GM23248 (cell line): Measurements from ENCODE around the gene CD6. TPM values are rescaled to one million over a fixed set of nuclear protein-coding genes. Genes with fewer than 3 reads are reported as not detected.

ENCODE experiments used
- DNase-seq: peaks from one replicate; pipeline ENCODE4 v3.0.0-alpha.2; 2015
- H2AFZ ChIP-seq: fragments of 200-600 bp; sonication (generic); 2 replicates; pipeline ENCODE4 v1.6.1; 2016; ENCODE audit warnings: antibody characterized with exemption
- H3F3A ChIP-seq: fragments of 200-600 bp; sonication (generic); 2 replicates; pipeline ENCODE4 v1.6.1; 2016; ENCODE audit warnings: mild to moderate bottlenecking, antibody characterized with exemption, mixed run types; ENCODE audit not compliant: insufficient read depth
- H3K27ac ChIP-seq: fragments of 200-600 bp; sonication (generic); 2 replicates; pipeline ENCODE4 v1.5.1; 2016; ENCODE audit warnings: mild to moderate bottlenecking
- H3K27me3 ChIP-seq: fragments of 200-600 bp; sonication (generic); replicated peaks from 2 replicates; pipeline ENCODE4 v1.6.1; 2016; ENCODE audit warnings: mild to moderate bottlenecking; ENCODE audit not compliant: insufficient read depth
- H3K36me3 ChIP-seq: fragments of 200-600 bp; sonication (generic); 2 replicates; pipeline ENCODE4 v1.6.1; 2016; ENCODE audit warnings: low read depth, mild to moderate bottlenecking
- H3K4me1 ChIP-seq: fragments of 200-600 bp; sonication (generic); 2 replicates; pipeline ENCODE4 v1.6.1; 2016; ENCODE audit warnings: mild to moderate bottlenecking; ENCODE audit not compliant: insufficient read depth
- H3K4me2 ChIP-seq: fragments of 200-600 bp; sonication (generic); one replicate; pipeline ENCODE4 v1.6.1; 2016; ENCODE audit warnings: mild to moderate bottlenecking; ENCODE audit not compliant: unreplicated experiment
- H3K4me3 ChIP-seq: fragments of 200-600 bp; sonication (generic); 2 replicates; pipeline ENCODE4 v1.5.1; 2016; ENCODE audit warnings: mild to moderate bottlenecking
- H3K79me2 ChIP-seq: fragments of 200-600 bp; sonication (generic); 2 replicates; pipeline ENCODE4 v1.6.1; 2016; ENCODE audit warnings: mild to moderate bottlenecking; ENCODE audit not compliant: insufficient read depth
- H3K9ac ChIP-seq: fragments of 200-600 bp; sonication (generic); 2 replicates; pipeline ENCODE4 v1.6.1; 2016; ENCODE audit warnings: mild to moderate bottlenecking
- H3K9me2 ChIP-seq: fragments of 200-600 bp; sonication (generic); 2 replicates; pipeline ENCODE4 v1.6.1; 2016; ENCODE audit warnings: mixed run types, mild to moderate bottlenecking, moderate library complexity; ENCODE audit not compliant: insufficient read depth
- H3K9me3 ChIP-seq: fragments of 200-600 bp; sonication (generic); one replicate; pipeline ENCODE4 v1.6.1; 2017; ENCODE audit warnings: low read depth
- H4K20me1 ChIP-seq: fragments of 200-600 bp; sonication (generic); 2 replicates; pipeline ENCODE4 v1.6.0; 2016; ENCODE audit not compliant: insufficient read depth
- EZH2 ChIP-seq: fragments of 200-600 bp; sonication (generic); IDR thresholded peaks from 2 replicates; pipeline ENCODE4 v1.6.1; 2018; ENCODE audit warnings: antibody characterized with exemption, mild to moderate bottlenecking; ENCODE audit not compliant: insufficient read depth, poor library complexity, severe bottlenecking
- EZH2phosphoT487 ChIP-seq: fragments of 200-600 bp; sonication (generic); IDR thresholded peaks from 2 replicates; pipeline ENCODE4 v1.6.1; 2018; ENCODE audit warnings: antibody characterized with exemption, moderate library complexity, mild to moderate bottlenecking, low read depth; ENCODE audit not compliant: insufficient read depth
- WGBS, 2 experiments: methylation state at CpG; one replicate each; pipeline ENCODE4 v1.1.6; 2015 to 2017; ENCODE audit warnings: low lambda C conversion rate in 2 of 2, low coverage in 1 of 2; ENCODE audit errors: missing lambda C conversion rate in 2 of 2; 5-methylcytosine and 5-hydroxymethylcytosine counted together
- in situ Hi-C: fragments of 300-500 bp; cut with MboI; formaldehyde crosslinking; loops from 2 replicates; pipeline ENCODE4 v1.15.0; 2020
- polyA plus RNA-seq: library from polyadenylated mRNA; unstranded; fragments of >200 nt; fragmentation: Nextera tagmentation; extraction: Ambion mirVana; gene quantifications from 2 replicates; pipeline ENCODE4 v1.2.1, GENCODE V29; 2016
- total RNA-seq: library from RNA; depleted of rRNA; stranded (reverse); fragments of >200 nt; shearing (Covaris generic); gene quantifications from 2 replicates; pipeline ENCODE4 v1.2.3, GENCODE V29; 2014

Gene CD6
- total and polyA plus RNA-seq, 2 experiments from 2014 or later = not detected

- Histone ChIP-seq H3K9ac (no peak overlapping the region), H3K4me2 (no peak overlapping the region), H4K20me1 (no peaks in the 10 kb centered on the region), H3K4me1 (peaks cover 7% of the 10 kb centered on the region; the same call in 1 of the 2 replicates), H3K9me3 (no peaks in the 10 kb centered on the region), H3K79me2 (no peaks in the 10 kb centered on the region), H3K27me3 (peaks cover 27% of the 10 kb centered on the region), H3K27ac (no peak overlapping the region), H3K9me2 (no peaks in the 10 kb centered on the region), H3F3A (no peaks in the 10 kb centered on the region), H2AFZ (no peak overlapping the region), H3K4me3 (no peak overlapping the region), H3K36me3 (no peaks in the 10 kb centered on the region)
- in situ Hi-C loops = no loop called here
- 22 to 25% methylated on average over 4 of the region's 4 CpGs for WGBS, 2 experiments
- TF ChIP-seq EZH2 = no peak
- TF ChIP-seq EZH2phosphoT487 = no peak
- DNase-seq = no peak
Observed at GRCh38 chr11:60984636-60985035, 13.2 kb downstream of the CD6 start.

GRCh38 chr11:60985501-60985900 lies 14.0 kb downstream of the CD6 start:
- no peaks in the 10 kb centered on the region for H3K9me2 ChIP-seq
- H2AFZ ChIP-seq = no peak overlapping the region
- H3K27me3 ChIP-seq = peaks cover 28% of the 10 kb centered on the region
- no peaks in the 10 kb centered on the region for H3F3A ChIP-seq
- in situ Hi-C loops = no loop called here
- H3K36me3 ChIP-seq = no peaks in the 10 kb centered on the region
- H3K27ac ChIP-seq = no peak overlapping the region
- H3K4me1 ChIP-seq = peaks cover 7% of the 10 kb centered on the region; the same call in 1 of the 2 replicates
- 86 to 89% methylated on average over 2 of the region's 2 CpGs for WGBS, 2 experiments
- no peaks in the 10 kb centered on the region for H4K20me1 ChIP-seq
- no peak overlapping the region for H3K9ac ChIP-seq
- TF ChIP-seq EZH2 = no peak
- no peak for TF ChIP-seq EZH2phosphoT487
- no peak overlapping the region for H3K4me3 ChIP-seq
- no peak overlapping the region for H3K4me2 ChIP-seq
- H3K79me2 ChIP-seq = no peaks in the 10 kb centered on the region
- H3K9me3 ChIP-seq = no peaks in the 10 kb centered on the region
- no peak for DNase-seq

- 61 to 65% methylated on average over 17 of the region's 17 CpGs for WGBS, 2 experiments
- peaks cover 7% of the 10 kb centered on the region; the same call in 1 of the 2 replicates for H3K4me1 ChIP-seq
- peak; percentile 58 for DNase-seq
- H3K9me3 ChIP-seq = no peaks in the 10 kb centered on the region
- in situ Hi-C loops = no loop called here
- no peak overlapping the region for H2AFZ ChIP-seq
- no peak overlapping the region for H3K4me2 ChIP-seq
- no peaks in the 10 kb centered on the region for H3K79me2 ChIP-seq
- H3K4me3 ChIP-seq = no peak overlapping the region
- no peak overlapping the region for H3K27ac ChIP-seq
- peaks cover 30% of the 10 kb centered on the region for H3K27me3 ChIP-seq
- TF ChIP-seq EZH2 = no peak
- TF ChIP-seq EZH2phosphoT487 = no peak
- H4K20me1 ChIP-seq = no peaks in the 10 kb centered on the region
- H3K9me2 ChIP-seq = no peaks in the 10 kb centered on the region
- H3F3A ChIP-seq = no peaks in the 10 kb centered on the region
- no peak overlapping the region for H3K9ac ChIP-seq
- no peaks in the 10 kb centered on the region for H3K36me3 ChIP-seq
Observed at GRCh38 chr11:60985991-60986915, 14.8 kb downstream of the CD6 start.

GRCh38 chr11:60987577-60988277 lies 16.2 kb downstream of the CD6 start:
- Histone ChIP-seq H3K4me2 (no peak overlapping the region), H4K20me1 (no peaks in the 10 kb centered on the region), H3K9me2 (no peaks in the 10 kb centered on the region), H2AFZ (no peak overlapping the region), H3K27ac (no peak overlapping the region), H3K9ac (no peak overlapping the region), H3K4me3 (no peak overlapping the region), H3F3A (no peaks in the 10 kb centered on the region), H3K27me3 (peaks cover 40% of the 10 kb centered on the region), H3K36me3 (no peaks in the 10 kb centered on the region), H3K9me3 (no peaks in the 10 kb centered on the region), H3K4me1 (peaks cover 7% of the 10 kb centered on the region; the same call in 1 of the 2 replicates), H3K79me2 (no peaks in the 10 kb centered on the region)
- DNase-seq = no peak
- no peak for TF ChIP-seq EZH2phosphoT487
- TF ChIP-seq EZH2 = no peak
- 59 to 64% methylated on average over 9 of the region's 9 CpGs for WGBS, 2 experiments
- in situ Hi-C loops = no loop called here
